ENCODE data around the gene C9orf153. TPM values are rescaled to one million over a fixed set of nuclear protein-coding genes. Genes with fewer than 3 reads are reported as not detected.

C9orf153 gene
- total RNA-seq, 1 donor from 2014 or later = 0.23 TPM

GRCh38 chr9:86187121-86187520 is 72.3 kb downstream of the C9orf153 start:
- ATAC-seq (no peak), DNase-seq (no peak)
- H3K4me3 ChIP-seq = no peak overlapping the region
- no peaks in the 10 kb centered on the region for H3K36me3 ChIP-seq
- no peak overlapping the region for H3K27ac ChIP-seq
- H3K27me3 ChIP-seq = no peaks in the 10 kb centered on the region
- intact Hi-C loops (cut with DNase I) = no loop called here
- H3K4me1 ChIP-seq = no peaks in the 10 kb centered on the region
- H3K9me3 ChIP-seq = peaks cover 7% of the 10 kb centered on the region
- no peak for TF ChIP-seq CTCF (IDR thresholded peaks at IDR 0.05)

DNA sequence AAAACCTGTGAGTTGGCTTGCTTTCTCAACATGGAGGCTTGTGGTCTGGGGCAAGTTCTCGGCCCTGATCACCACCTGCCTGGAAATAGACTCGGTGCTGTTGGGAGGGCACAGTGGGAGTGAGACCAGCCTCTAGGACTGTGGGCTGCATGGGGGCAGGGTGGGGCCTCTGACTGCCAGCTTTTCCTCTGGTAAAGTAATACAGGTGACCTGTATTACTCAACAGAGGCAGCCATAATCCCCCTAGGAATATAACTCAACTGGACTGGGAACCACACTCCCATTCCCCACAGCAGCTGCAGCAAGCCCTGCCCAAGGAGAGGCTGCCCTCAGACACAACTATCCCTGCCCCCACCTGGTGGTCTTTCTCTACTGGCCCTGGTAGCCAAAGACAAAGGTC is 72.8 kb downstream of the C9orf153 start:
- intact Hi-C loops (cut with DNase I) = no loop called here
- TF ChIP-seq CTCF (IDR thresholded peaks at IDR 0.05) = no peak
- no peak for DNase-seq

GRCh38 chr9:86185872-86186271 is 73.6 kb downstream of the C9orf153 start:
- H3K27me3 ChIP-seq = no peaks in the 10 kb centered on the region
- no peak for TF ChIP-seq CTCF (IDR thresholded peaks at IDR 0.05)
- ATAC-seq = no peak
- no peaks in the 10 kb centered on the region for H3K4me1 ChIP-seq
- H3K36me3 ChIP-seq = no peaks in the 10 kb centered on the region
- intact Hi-C loops (cut with DNase I) = no loop called here
- no peak for DNase-seq
- H3K4me3 ChIP-seq = no peak overlapping the region
- H3K27ac ChIP-seq = no peak overlapping the region
- peaks cover 7% of the 10 kb centered on the region for H3K9me3 ChIP-seq

More for the DNA sequence above, 72.8 kb downstream of the C9orf153 start:
- ATAC-seq = no peak
- H3K4me3 ChIP-seq = no peak overlapping the region
- H3K27ac ChIP-seq = no peak overlapping the region
- H3K36me3 ChIP-seq = no peaks in the 10 kb centered on the region
- peaks cover 7% of the 10 kb centered on the region for H3K9me3 ChIP-seq
- H3K4me1 ChIP-seq = no peaks in the 10 kb centered on the region
- H3K27me3 ChIP-seq = no peaks in the 10 kb centered on the region

- no peak for TF ChIP-seq CTCF (IDR thresholded peaks at IDR 0.05)
- intact Hi-C loops (cut with DNase I) = no loop called here
- Histone ChIP-seq H3K4me3 (no peak overlapping the region), H3K36me3 (no peaks in the 10 kb centered on the region), H3K9me3 (peaks cover 7% of the 10 kb centered on the region), H3K27ac (no peak overlapping the region), H3K27me3 (no peaks in the 10 kb centered on the region), H3K4me1 (no peaks in the 10 kb centered on the region)
- DNase-seq (no peak), ATAC-seq (no peak)
Observed at GRCh38 chr9:86184138-86184524, 75.3 kb downstream of the C9orf153 start.

DNA sequence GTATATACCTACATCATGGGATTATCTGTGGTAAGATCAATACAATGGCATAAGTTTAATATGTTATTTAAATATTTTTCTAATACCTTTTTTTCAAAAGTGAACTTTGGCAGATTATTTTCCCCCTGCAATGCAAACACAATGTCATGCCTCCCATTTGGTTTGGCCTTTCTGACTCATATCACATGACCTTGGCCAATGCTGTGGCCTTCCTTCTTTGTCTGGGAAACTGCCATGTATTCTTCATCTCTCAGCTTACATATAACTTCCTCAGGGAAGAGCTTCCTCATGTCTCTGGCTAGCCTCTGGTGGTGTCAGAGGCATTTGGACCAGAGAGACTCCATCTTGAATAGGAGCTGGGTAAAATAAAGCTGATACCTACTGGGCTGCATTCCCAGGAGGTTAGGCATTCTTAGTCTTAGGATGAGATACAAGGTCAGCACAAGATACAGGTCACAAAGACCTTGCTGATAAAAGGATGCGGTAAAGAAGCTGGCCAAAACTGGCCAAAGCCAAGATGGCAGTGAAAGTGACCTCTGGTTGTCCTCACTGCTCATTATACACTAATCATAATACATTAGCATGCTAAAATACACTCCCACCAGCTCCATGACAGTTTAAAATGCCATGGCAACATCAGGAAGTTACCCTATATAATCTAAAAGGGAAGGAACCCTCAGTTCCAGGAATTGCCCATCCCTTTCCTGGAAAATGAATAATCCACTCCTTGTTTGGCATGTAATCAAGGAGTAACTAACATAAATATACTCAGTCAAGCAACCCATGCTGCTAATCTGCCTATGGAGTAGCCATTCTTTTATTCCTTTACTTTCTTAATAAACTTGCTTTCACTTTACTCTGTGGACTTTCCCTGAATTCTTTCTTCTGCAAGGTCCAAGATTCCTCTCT is 76.0 kb downstream of the C9orf153 start:
- no peak overlapping the region for H3K4me3 ChIP-seq
- peaks cover under 1% of the 10 kb centered on the region for H3K9me3 ChIP-seq
- no peak for DNase-seq
- no peak overlapping the region for H3K27ac ChIP-seq
- intact Hi-C loops (cut with DNase I) = no loop called here
- no peaks in the 10 kb centered on the region for H3K36me3 ChIP-seq
- no peak for ATAC-seq
- H3K27me3 ChIP-seq = no peaks in the 10 kb centered on the region
- no peaks in the 10 kb centered on the region for H3K4me1 ChIP-seq
- no peak for TF ChIP-seq CTCF (IDR thresholded peaks at IDR 0.05)
